DMS153 (cell line): ENCODE measurements around the gene BBOF1.
A peak's percentile ranks its signal among the peaks of the same experiment; 100 is the strongest.

Experiments
- DNase-seq: peaks from one replicate; lab custom pipeline; 2025; lab: John Stamatoyannopoulos, UW

Gene BBOF1

GRCh38 chr14:74022346-74022745, 3.2 kb downstream of the BBOF1 start:
- no peak for DNase-seq

DNA sequence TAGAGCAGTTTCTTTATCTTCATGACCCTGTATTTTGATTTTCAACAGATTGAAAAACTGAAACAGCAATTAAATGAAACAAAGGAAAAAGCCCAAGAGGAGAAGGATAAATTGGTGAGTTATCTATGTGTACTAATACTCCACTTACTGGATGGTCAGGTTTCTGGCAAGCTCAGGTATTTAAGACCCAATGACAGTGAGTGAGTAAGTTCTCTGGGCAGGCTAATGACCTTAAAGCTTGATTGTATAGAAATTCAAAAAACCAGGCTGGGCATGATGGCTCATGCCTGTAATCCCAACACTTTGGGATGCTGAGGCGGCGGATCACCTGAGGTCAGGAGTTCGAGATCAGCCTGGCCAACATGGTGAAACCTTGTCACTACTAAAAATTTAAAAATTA, 10.0 kb downstream of the BBOF1 start:
- DNase-seq: no peak

DNA sequence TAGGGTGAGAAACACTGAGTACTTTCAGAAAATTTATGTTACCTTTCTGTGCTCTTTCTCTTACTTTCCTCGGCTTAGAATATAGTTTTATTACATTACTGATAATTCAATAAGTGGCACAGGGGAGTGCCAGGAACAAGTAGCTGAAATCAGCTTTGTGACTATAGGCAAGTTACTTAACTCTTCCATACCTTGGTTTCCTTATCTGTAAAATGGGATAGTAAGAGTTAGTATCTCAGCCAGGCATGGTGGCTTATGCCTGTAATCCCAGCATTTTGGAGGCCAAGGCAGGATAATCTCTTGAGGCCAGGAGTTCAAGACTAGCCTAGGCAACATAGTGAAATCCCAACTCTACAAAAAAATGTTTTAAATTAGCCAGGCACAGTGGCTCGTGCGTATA, 15.4 kb downstream of the BBOF1 start:
- DNase-seq: no peak

DNA sequence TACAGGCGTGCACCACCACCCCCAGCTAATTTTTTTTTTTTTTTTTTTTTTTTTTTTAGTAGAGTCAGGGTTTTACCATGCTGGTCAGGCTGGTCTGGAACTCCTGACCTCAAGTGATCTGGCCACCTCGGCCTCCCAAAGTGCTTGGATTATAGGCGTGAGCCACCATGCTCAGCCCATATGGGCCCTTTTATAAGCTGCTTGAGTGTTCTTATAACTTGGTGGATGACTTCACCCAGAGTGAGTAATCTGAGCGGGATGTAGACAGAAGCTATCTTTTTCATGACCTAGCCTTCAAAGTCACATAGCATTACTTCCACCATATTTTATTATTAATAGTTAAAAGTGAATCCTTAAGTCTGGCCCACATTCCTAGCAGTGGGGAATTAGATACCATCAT, 16.4 kb downstream of the BBOF1 start:
- no peak for DNase-seq

DNA sequence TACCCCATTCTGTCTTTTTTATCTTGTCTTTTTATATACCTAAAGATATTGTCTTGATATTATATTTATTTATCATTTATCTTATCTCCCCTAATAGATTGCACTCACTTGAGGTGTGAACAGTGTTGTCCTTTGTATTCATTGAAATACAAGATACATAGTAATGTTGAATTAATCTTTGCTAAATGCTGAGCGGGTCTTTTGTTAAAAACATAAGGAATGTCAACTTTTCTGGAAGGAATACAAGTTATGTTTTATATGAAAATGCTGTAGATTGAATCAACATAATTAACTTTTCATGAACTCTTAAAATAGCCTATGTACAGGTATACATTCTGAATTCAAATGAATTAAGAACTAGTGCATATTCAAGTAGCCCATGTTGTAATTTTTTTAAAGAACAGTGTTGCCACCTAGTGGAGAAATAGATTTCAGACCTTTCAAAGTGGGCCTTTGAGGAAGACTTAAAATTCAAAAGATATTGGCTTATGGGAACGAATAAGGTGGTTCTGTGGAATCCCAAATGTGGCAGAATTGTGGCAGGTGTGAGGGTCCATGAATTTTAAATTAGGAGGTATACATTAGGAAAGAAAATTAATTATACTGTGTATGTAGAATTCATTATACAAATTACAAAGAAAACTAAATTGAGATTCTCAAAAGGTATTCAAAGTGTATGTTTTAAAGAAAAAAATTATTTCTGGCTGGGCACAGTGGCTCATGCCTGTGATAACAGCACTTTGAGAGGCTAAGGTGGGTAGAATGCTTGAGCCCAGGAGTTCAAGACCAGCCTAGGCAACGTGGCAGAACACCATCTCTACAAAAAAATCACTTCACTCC, 19.1 kb downstream of the BBOF1 start:
- DNase-seq: peak; percentile 8

- no peak for DNase-seq
These were observed 23.1 kb downstream of the BBOF1 start for GRCh38 chr14:74042296-74042695.

DNA sequence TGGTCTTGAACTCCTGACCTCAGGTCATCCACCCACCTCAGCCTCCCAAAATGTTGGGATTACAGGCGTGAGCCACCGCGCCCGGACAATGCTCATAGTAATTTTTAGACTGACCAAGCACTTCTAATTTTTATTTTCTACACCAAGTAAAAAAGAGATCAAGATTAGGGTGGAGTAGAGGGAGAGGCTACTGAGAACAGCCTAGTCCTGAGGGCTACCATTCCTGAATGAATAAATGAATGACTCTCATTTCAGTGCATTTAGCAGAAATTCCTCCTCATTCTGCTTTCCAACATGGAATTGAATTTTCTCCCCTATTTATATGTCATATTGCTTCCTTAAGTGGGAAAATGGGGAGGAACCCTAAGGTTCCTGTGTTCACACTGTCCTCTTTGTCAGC, 26.4 kb downstream of the BBOF1 start:
- DNase-seq: no peak

DNA sequence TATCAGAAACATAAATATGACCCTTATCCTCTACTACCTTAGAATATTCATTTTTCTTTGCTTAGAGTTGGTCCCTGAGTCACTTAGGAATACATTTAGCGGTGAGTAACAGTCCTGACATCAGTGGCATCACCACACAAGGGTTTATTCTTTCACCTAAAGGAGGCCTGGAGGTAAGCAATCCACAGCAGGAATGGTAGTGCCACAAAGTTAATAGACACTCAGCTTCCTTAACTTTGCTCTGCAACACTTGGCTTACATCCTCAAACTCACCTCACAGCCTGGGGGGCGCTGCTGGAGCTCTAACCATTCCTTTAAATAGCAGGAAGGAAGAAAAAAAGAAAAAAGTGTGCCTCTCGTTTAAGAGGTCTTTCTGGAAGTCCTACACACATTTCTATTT, 29.1 kb downstream of the BBOF1 start:
- DNase-seq: no peak

DNA sequence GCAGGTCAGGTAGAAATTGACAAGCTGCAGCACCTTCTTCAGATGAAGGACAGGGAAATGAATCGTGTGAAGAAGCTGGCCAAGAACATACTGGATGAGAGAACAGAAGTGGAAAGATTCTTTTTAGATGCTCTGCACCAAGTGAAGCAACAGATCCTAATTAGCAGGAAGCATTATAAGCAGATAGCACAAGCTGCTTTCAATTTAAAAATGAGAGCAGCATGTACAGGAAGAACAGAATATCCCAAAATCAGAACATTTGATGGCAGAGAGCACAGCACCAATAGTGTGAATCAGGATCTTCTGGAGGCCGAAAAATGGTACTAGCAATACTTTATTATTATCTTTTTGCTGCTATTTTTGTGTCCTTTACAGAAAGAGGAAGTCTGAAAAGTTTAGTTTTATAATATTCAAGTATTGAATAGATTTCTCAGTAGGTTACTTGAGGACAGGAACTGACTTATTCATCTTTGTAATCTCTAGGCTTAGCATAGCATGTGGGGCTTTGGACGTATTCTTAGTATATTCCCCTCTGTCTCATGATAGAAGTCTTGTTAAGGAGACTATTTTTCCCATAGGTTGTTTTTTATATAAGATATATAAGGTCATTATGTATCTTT, 30.8 kb downstream of the BBOF1 start:
- DNase-seq: no peak

GRCh38 chr14:74062809-74063150, 43.6 kb downstream of the BBOF1 start:
- no peak for DNase-seq

GRCh38 chr14:74064426-74064825, 45.3 kb downstream of the BBOF1 start:
- no peak for DNase-seq

DNA sequence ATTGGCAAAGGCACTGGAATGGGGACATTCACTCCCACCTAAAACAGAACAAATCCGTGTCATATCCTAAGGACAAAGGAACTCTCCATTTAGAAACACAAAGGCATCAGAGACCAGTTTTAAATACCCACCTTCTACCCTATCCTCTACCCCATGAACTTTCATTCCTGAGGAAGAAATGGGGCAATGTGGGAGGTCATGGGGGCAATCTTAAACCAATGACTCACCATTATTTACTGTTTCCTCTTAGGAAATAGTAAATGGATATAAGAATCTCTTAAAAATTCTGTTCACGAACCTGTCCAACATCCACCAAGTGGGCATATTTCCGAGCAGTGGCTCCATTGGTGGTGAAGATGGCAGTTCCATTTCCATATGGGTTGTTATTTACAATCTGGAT, 45.7 kb downstream of the BBOF1 start:
- no peak for DNase-seq

- no peak for DNase-seq
These were observed 46.8 kb downstream of the BBOF1 start for GRCh38 chr14:74065746-74066575.

DNA sequence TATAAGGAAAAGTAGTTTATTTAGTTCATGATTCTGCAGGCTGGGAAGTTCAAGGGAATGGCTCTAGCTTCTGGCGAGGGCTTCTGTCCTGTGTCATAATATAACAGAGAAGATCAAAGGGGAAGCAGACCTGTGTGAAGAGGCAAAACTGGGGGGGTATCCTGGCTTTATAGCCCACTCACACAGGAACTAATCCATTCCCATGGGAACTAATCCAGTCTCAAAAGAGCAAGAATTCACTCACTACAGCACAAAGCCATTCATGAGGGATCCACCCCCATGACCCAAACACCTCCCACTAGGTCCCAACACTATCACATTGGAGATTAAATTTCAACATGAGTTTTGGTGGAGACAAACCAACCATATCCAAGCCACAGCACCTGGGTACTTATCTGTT, 58.3 kb downstream of the BBOF1 start:
- DNase-seq: no peak

DNA sequence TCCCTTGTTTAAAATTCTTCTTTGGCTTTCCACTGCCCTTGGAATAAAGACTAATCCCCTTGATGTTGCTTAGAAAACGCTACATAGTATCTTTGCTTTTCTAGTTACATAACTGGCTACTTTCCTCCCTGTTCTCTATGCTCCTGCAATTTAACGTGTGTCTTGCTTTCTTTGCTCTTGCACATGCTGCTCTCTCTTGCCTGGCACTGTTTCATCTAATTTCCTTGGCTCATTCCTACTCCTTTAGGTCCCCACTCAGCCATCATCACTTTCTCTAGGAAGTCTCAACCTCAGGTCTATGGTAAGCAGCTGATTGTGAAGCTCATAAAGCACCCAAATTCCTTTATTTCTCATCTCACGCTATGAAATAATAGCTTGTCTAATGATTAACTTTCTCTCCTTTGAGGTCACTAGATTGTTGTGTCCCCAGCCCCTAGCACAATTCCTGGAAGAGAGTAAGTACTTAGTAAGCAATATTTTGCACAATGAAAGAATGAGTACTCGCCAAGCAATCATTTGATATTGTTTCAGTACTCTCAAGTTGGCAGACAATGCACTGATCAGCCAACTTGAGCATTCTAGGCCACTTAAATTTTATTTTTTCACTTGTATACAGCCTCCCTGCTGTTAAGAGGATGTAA, 61.8 kb downstream of the BBOF1 start:
- no peak for DNase-seq

GRCh38 chr14:74081491-74081890, 62.3 kb downstream of the BBOF1 start:
- no peak for DNase-seq

GRCh38 chr14:74083161-74083560, 64.0 kb downstream of the BBOF1 start:
- no peak for DNase-seq

DNA sequence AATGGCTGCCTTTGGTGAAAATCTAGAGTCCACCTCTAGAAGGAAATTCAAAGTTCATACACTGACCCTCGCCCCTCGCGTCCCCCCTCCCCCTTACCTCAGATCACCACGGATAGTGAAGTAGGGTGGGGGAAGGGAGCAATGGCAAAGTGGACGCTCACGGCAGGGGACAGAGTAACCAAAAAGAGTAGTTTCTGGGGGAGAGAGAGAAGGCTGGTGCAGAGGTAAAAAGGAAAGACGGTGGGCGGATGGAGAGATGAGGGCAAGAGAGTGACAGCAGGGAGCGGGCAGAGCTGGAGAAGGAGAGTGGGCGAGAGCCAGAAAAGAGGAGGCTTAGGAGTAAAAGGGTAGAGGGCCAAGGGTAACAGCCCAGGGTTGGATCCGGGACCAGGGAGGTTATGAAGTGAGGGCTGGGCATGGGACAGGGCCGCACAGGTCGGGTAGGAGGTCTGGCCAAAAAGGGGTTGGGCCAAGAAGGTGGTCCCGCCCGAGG, 64.7 kb downstream of the BBOF1 start:
- no peak for DNase-seq

DNA sequence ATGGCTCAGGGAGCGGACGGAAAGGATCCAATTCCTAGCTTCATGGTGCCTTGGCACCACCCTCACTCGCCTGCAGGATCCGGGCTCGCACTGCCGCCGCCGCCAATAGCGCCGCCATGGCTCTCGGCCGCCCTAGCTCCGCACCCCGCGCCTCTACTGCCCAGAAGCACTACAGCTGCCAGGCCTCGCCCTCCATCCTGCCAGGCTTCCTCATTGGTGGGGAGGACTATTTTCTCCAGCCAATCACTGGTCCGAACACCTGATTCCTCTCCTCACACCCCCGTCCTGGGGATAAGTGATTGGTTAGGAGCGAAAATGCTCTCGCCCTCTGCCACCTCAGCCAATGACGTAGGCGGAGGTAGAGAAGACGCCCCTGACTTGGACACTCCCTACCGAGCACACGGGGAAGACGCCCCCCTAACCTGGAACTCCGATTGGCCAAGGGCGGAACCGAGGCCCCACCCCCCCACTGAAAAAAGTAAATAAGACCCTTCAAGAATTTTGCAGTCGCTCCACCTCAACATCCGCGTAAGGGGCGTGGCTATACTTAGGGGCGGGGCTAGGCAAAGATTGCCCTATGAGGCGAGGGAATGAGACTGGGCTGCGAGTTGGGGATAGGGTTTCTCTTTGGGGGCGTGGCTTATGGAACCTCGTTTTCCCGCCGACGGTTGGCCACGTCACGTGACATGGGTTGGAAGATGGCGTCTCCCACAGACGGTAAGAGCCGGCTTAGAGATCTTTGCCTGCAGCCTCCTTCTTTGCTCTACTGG, 65.3 kb downstream of the BBOF1 start, which contains the start of the genes ALDH6A1 and LIN52:
ALDH6A1 (minus strand) TSS at position 177 of the 770 bp plus-strand sequence; CDS start at position 118, 59 bp downstream.
LIN52 (plus strand) TSS at position 680 of the 770 bp plus-strand sequence; CDS start at position 699, 19 bp downstream.
- DNase-seq: peak; percentile 100

DNA sequence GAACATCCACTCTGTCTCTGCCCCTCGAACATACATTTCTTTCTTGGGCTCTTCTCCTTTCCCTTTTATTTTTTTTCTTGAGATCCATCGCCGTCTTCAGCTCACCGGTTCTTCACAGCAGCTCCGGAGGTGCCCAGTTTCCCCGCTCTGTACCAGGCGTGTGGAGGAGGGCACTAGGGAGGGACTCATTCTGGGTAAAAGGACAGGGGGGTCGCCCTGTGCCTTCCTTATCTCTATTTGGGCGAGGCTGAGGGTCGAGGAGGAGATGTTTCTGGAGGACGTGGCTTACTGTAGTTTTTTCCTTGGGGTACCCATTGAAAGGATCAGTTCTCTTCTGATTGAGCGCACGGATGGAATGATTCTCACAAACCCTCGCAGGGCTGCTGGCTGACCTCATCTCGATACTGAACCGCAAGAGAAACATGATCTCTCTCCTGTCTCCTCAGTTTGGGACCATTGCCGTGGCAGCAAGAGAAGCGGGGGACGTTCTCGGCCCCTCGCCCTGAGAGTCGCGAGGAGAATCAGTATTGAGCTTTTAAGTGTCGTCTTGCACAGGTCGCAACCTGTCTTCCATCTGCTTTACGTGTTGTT, 66.0 kb downstream of the BBOF1 start:
- no peak for DNase-seq

- DNase-seq: no peak
These were observed 66.7 kb downstream of the BBOF1 start for GRCh38 chr14:74085828-74086227.
